Activated CD4-positive, alpha-beta T cell treated with anti-CD3 and anti-CD28 coated beads for 4 hours (primary cell): ENCODE data around the gene SLC50A1.
"Not testable (repeated sequence)": the region's sequence is repeated elsewhere in the genome, so short reads cannot be mapped to it uniquely, and the experiment has no call there.

ENCODE experiments used
- DNase-seq, 2 donors: peaks; one replicate each; pipeline ENCODE4 v3.0.0-alpha.2; 2020

The SLC50A1 gene

GRCh38 chr1:155137154-155137949, 1.7 kb downstream of the SLC50A1 start:
- DNase-seq = no peak

GRCh38 chr1:155139895-155140629, 4.4 kb downstream of the SLC50A1 start, which contains the start of gene DPM3:
Gene DPM3, minus strand, starts transcription at chr1:155140531. Its CDS starts 291 bp downstream, at chr1:155140240.
- DNase-seq = peak; percentile 86 to 91

- DNase-seq = no peak
Observed at GRCh38 chr1:155140630-155140953, 4.9 kb downstream of the SLC50A1 start.

GRCh38 chr1:155141749-155142148, 6.1 kb downstream of the SLC50A1 start:
- no peak for DNase-seq

- no peak for DNase-seq
Observed at GRCh38 chr1:155145491-155145890, 9.8 kb downstream of the SLC50A1 start.

- not testable (repeated sequence) for DNase-seq
Observed at GRCh38 chr1:155155996-155156643, 20.5 kb downstream of the SLC50A1 start.

GRCh38 chr1:155158991-155159390, 23.3 kb downstream of the SLC50A1 start:
- no peak for DNase-seq

GRCh38 chr1:155160128-155160527, 24.5 kb downstream of the SLC50A1 start:
- no peak for DNase-seq

GRCh38 chr1:155162631-155163030, 27.0 kb downstream of the SLC50A1 start:
- DNase-seq = not testable (repeated sequence)

GRCh38 chr1:155163785-155164184, 28.1 kb downstream of the SLC50A1 start:
- not testable (repeated sequence) for DNase-seq

- not testable (repeated sequence) for DNase-seq
Observed at GRCh38 chr1:155164625-155165024, 29.0 kb downstream of the SLC50A1 start.

GRCh38 chr1:155166051-155166470, 30.4 kb downstream of the SLC50A1 start:
- DNase-seq = no peak

- no peak for DNase-seq
Observed at GRCh38 chr1:155166471-155167165, 31.0 kb downstream of the SLC50A1 start.

GRCh38 chr1:155167166-155168104, 31.8 kb downstream of the SLC50A1 start:
- peak; percentile 83 for DNase-seq

- DNase-seq = not testable (repeated sequence)
Observed at GRCh38 chr1:155168105-155168445, 32.4 kb downstream of the SLC50A1 start.

- DNase-seq = no peak
Observed at GRCh38 chr1:155168456-155169210, 33.0 kb downstream of the SLC50A1 start.

GRCh38 chr1:155169541-155169940, 33.9 kb downstream of the SLC50A1 start:
- DNase-seq = no peak

- DNase-seq = no peak
Observed at GRCh38 chr1:155170101-155170785, 34.6 kb downstream of the SLC50A1 start.

GRCh38 chr1:155170806-155171205, 35.2 kb downstream of the SLC50A1 start:
- no peak for DNase-seq
